Osteocyte (in vitro differentiated cells): ENCODE data around the gene MYT1. TPM values are rescaled to one million over a fixed set of nuclear protein-coding genes. Genes with fewer than 3 reads are reported as not detected.

Experiments used
- DNase-seq: peaks from one replicate; pipeline ENCODE4 v3.0.0; 2021; ENCODE audit warnings: mixed read lengths; ENCODE audit not compliant: unreplicated experiment; ENCODE audit errors: extremely low spot score
- H3K27ac Mint-ChIP-seq: one replicate; pipeline ENCODE4 v1.8.0; 2021; ENCODE audit warnings: mild to moderate bottlenecking, mixed read lengths; ENCODE audit not compliant: unreplicated experiment
- H3K27me3 Mint-ChIP-seq: one replicate; pipeline ENCODE4 v1.8.0; 2021; ENCODE audit warnings: mixed read lengths; ENCODE audit not compliant: unreplicated experiment
- H3K36me3 Mint-ChIP-seq: one replicate; pipeline ENCODE4 v1.8.0; 2021; ENCODE audit warnings: mixed read lengths; ENCODE audit not compliant: unreplicated experiment
- H3K4me1 Mint-ChIP-seq: one replicate; pipeline ENCODE4 v1.8.0; 2021; ENCODE audit warnings: mixed read lengths; ENCODE audit not compliant: unreplicated experiment
- H3K4me3 Mint-ChIP-seq: one replicate; pipeline ENCODE4 v1.8.0; 2021; ENCODE audit warnings: mild to moderate bottlenecking, moderate library complexity, mixed read lengths; ENCODE audit not compliant: unreplicated experiment
- H3K9me3 Mint-ChIP-seq: one replicate; pipeline ENCODE4 v1.8.0; 2021; ENCODE audit warnings: mixed read lengths; ENCODE audit not compliant: unreplicated experiment
- total RNA-seq: library from RNA; stranded (reverse); gene quantifications from 2 replicates; pipeline ENCODE4 v1.2.1, GENCODE V29; 2021
- TF ChIP-seq, protein P1 (sequence below): fragments of 200-600 bp; sonication (generic); IDR thresholded peaks from 2 replicates; pipeline ENCODE4 v1.5.0; 2021; ENCODE audit warnings: antibody characterized with exemption, mild to moderate bottlenecking, moderate library complexity

MYT1 gene
- total RNA-seq, 1 donor from 2014 or later = not detected

GRCh38 chr20:64169091-64169560 is 4.9 kb downstream of the MYT1 start:
- H3K4me1 Mint-ChIP-seq = no peaks in the 10 kb centered on the region
- peaks cover 23% of the 10 kb centered on the region for H3K27me3 Mint-ChIP-seq
- TF ChIP-seq, protein P1, sequence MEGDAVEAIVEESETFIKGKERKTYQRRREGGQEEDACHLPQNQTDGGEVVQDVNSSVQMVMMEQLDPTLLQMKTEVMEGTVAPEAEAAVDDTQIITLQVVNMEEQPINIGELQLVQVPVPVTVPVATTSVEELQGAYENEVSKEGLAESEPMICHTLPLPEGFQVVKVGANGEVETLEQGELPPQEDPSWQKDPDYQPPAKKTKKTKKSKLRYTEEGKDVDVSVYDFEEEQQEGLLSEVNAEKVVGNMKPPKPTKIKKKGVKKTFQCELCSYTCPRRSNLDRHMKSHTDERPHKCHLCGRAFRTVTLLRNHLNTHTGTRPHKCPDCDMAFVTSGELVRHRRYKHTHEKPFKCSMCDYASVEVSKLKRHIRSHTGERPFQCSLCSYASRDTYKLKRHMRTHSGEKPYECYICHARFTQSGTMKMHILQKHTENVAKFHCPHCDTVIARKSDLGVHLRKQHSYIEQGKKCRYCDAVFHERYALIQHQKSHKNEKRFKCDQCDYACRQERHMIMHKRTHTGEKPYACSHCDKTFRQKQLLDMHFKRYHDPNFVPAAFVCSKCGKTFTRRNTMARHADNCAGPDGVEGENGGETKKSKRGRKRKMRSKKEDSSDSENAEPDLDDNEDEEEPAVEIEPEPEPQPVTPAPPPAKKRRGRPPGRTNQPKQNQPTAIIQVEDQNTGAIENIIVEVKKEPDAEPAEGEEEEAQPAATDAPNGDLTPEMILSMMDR = no peak
- no peak for DNase-seq
- H3K4me3 Mint-ChIP-seq = no peak overlapping the region
- H3K36me3 Mint-ChIP-seq = no peaks in the 10 kb centered on the region
- H3K9me3 Mint-ChIP-seq = no peaks in the 10 kb centered on the region
- no peak overlapping the region for H3K27ac Mint-ChIP-seq

DNA sequence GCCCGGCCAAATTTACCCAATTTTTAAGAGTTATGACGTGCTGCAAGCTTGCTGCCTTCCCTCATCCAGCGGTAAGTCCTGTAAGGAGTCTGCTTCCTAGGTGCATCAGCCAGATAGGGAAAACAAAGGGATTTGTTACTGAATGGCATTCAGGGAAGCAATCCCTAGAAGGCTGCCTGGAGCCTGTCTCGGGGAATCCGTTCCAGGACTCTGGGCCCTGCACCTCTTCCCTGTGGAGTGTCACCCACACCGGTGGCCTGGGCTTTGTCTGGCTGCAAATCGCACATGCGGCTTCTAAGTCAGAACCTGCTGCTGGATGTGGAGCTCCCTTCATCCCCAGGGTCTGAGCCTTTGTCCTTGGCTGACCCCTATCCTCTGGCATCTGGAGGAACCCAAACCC is 7.0 kb downstream of the MYT1 start:
- Mint-ChIP-seq H3K4me1 (no peaks in the 10 kb centered on the region), H3K9me3 (no peaks in the 10 kb centered on the region), H3K27ac (no peak overlapping the region), H3K36me3 (no peaks in the 10 kb centered on the region), H3K4me3 (no peak overlapping the region), H3K27me3 (peaks cover 13% of the 10 kb centered on the region)
- TF ChIP-seq, protein P1 = no peak
- no peak for DNase-seq

GRCh38 chr20:64173116-64173515 is 8.9 kb downstream of the MYT1 start:
- H3K36me3 Mint-ChIP-seq = no peaks in the 10 kb centered on the region
- H3K27ac Mint-ChIP-seq = no peak overlapping the region
- H3K4me3 Mint-ChIP-seq = no peak overlapping the region
- TF ChIP-seq, protein P1 = no peak
- H3K27me3 Mint-ChIP-seq = peaks cover 15% of the 10 kb centered on the region
- no peaks in the 10 kb centered on the region for H3K9me3 Mint-ChIP-seq
- no peaks in the 10 kb centered on the region for H3K4me1 Mint-ChIP-seq
- DNase-seq = no peak

GRCh38 chr20:64176551-64176950 is 12.3 kb downstream of the MYT1 start:
- H3K9me3 Mint-ChIP-seq = no peaks in the 10 kb centered on the region
- TF ChIP-seq, protein P1 = no peak
- no peak for DNase-seq
- H3K27ac Mint-ChIP-seq = no peak overlapping the region
- no peaks in the 10 kb centered on the region for H3K36me3 Mint-ChIP-seq
- H3K4me1 Mint-ChIP-seq = no peaks in the 10 kb centered on the region
- peaks cover 16% of the 10 kb centered on the region for H3K27me3 Mint-ChIP-seq
- H3K4me3 Mint-ChIP-seq = no peak overlapping the region

GRCh38 chr20:64176971-64177370 is 12.7 kb downstream of the MYT1 start:
- no peaks in the 10 kb centered on the region for H3K9me3 Mint-ChIP-seq
- H3K27me3 Mint-ChIP-seq = peaks cover 18% of the 10 kb centered on the region
- no peaks in the 10 kb centered on the region for H3K36me3 Mint-ChIP-seq
- TF ChIP-seq, protein P1 = no peak
- H3K27ac Mint-ChIP-seq = no peak overlapping the region
- no peak overlapping the region for H3K4me3 Mint-ChIP-seq
- DNase-seq = no peak
- no peaks in the 10 kb centered on the region for H3K4me1 Mint-ChIP-seq
